Body of pancreas (tissue), 4 donors: Measurements from ENCODE around the gene PRSS33.

Experiments
- CTCF ChIP-seq, 7 experiments: fragments of 450-650 bp in 4 of 7; fragments of 200-600 bp in 3 of 7; sonication (generic) in 3 of 7; IDR thresholded peaks; one replicate each; pipeline ENCODE4 v1.5.1; 2016 to 2019; ENCODE audit warnings: antibody characterized with exemption in 7 of 7
- POLR2A ChIP-seq, 3 donors: fragments of 450-650 bp; IDR thresholded peaks; one replicate each; pipeline ENCODE4 v1.6.1; 2016; ENCODE audit warnings: antibody characterized with exemption in 3 of 3, mild to moderate bottlenecking in 2 of 3

DNA sequence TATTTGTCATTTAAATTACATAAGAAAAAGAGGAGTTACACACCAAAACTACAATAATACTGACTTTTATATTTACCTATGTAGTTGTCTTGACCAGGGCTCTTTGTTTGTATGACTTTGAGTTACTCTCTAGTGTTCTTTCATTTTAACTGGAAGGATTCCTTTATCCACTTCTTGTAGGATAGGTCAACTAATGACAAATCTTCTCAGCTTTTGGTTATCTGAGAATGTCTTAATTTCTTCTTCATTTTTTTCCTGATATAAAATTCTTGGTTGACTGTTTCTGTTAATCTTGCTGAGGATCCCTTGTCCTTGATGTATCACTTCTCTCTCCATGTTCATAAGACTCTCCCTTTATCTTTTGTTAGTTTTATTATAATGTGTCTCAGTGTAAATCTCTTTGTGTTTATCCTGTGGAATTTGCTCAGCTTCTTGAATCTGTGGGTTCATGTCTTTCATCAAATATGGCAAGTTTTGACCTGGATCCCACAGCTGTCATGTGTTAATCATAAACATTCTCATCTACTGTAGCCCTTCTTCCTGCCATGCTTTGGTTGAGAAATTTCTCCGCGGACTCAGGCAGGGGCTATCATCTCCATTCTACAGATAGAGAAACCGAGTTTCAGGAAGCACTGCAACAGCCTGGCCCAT, 16.3 kb upstream of the PRSS33 start:
- TF ChIP-seq CTCF (IDR thresholded peaks at IDR 0.05) (no peak), POLR2A (IDR thresholded peaks at IDR 0.05) (no peak)
